SU-DHL-6 (cell line): ENCODE results near the gene PI16.
"Not testable (repeated sequence)": the region's sequence is repeated elsewhere in the genome, so short reads cannot be mapped to it uniquely, and the experiment has no call there.

ENCODE experiments used
- H2AFZ ChIP-seq: fragments of 200-600 bp; sonication (generic); 2 replicates; pipeline ENCODE4 v1.6.1; 2014; ENCODE audit warnings: low read depth, mild to moderate bottlenecking, moderate library complexity, mixed read lengths, antibody characterized with exemption, low read length; ENCODE audit not compliant: severe bottlenecking
- H3F3A ChIP-seq: fragments of 200-600 bp; shearing (Covaris generic); 2 replicates; pipeline ENCODE4 v1.6.0; 2016; ENCODE audit warnings: antibody characterized with exemption, mild to moderate bottlenecking; ENCODE audit not compliant: insufficient read depth
- H3K27ac ChIP-seq: fragments of 200-600 bp; sonication (generic); 2 replicates; pipeline ENCODE4 v1.5.1; 2016; ENCODE audit warnings: low read depth, mild to moderate bottlenecking, low read length, moderate library complexity, mixed read lengths
- H3K27me3 ChIP-seq: fragments of 200-600 bp; sonication (generic), shearing (Covaris generic); 2 replicates; pipeline ENCODE4 v1.6.0; 2014; ENCODE audit warnings: mild to moderate bottlenecking, low read length
- H3K36me3 ChIP-seq: fragments of 200-600 bp; sonication (generic); 2 replicates; pipeline ENCODE4 v1.6.1; 2014; ENCODE audit warnings: mild to moderate bottlenecking, low read length, mixed read lengths
- H3K4me2 ChIP-seq: fragments of 300-600, 200-600 bp; shearing (Covaris generic), sonication (generic); 2 replicates; pipeline ENCODE4 v1.6.0; 2014; ENCODE audit warnings: low read length, low read depth, mild to moderate bottlenecking; ENCODE audit not compliant: poor library complexity, severe bottlenecking
- H3K4me3 ChIP-seq: fragments of 200-600 bp; sonication (generic); 2 replicates; pipeline ENCODE4 v1.5.1; 2014; ENCODE audit warnings: antibody characterized with exemption, low read length, mild to moderate bottlenecking, mixed read lengths; ENCODE audit not compliant: insufficient read depth, poor library complexity, severe bottlenecking
- H3K79me2 ChIP-seq: fragments of 200-600 bp; sonication (generic); 2 replicates; pipeline ENCODE4 v1.6.1; 2014; ENCODE audit warnings: mild to moderate bottlenecking, low read length, moderate library complexity; ENCODE audit not compliant: insufficient read depth
- H3K9ac ChIP-seq: fragments of 200-600 bp; sonication (generic); 2 replicates; pipeline ENCODE4 v1.7.0; 2014; ENCODE audit warnings: mild to moderate bottlenecking, low read length
- H3K9me2 ChIP-seq: fragments of 200-600 bp; sonication (generic); replicated peaks from 2 replicates; pipeline ENCODE4 v1.6.1; 2014; ENCODE audit warnings: low read length; ENCODE audit not compliant: insufficient read depth
- H3K9me3 ChIP-seq: fragments of 200-600 bp; sonication (generic); 2 replicates; pipeline ENCODE4 v1.6.1; 2014; ENCODE audit warnings: low read length, mixed read lengths; ENCODE audit not compliant: insufficient read depth
- H4K20me1 ChIP-seq: fragments of 200-600 bp; sonication (generic); 2 replicates; pipeline ENCODE4 v1.6.1; 2014; ENCODE audit warnings: low read depth, mild to moderate bottlenecking, antibody characterized with exemption, low read length, moderate library complexity, mixed read lengths
- EZH2phosphoT487 ChIP-seq: fragments of 200-600 bp; sonication (generic), shearing (Covaris generic); conservative IDR thresholded peaks from 2 replicates; pipeline ENCODE4 v1.6.1; 2018; ENCODE audit warnings: mild to moderate bottlenecking, antibody characterized with exemption, low read length, moderate library complexity, mixed read lengths
- TF ChIP-seq, protein P1 (sequence below): fragments of 200-600 bp; sonication (generic); IDR thresholded peaks from one replicate; pipeline ENCODE4 v1.5.1; 2017; ENCODE audit warnings: antibody characterized with exemption, mild to moderate bottlenecking, low read length, moderate library complexity; ENCODE audit not compliant: insufficient read depth, poor library complexity, severe bottlenecking

Gene PI16

DNA sequence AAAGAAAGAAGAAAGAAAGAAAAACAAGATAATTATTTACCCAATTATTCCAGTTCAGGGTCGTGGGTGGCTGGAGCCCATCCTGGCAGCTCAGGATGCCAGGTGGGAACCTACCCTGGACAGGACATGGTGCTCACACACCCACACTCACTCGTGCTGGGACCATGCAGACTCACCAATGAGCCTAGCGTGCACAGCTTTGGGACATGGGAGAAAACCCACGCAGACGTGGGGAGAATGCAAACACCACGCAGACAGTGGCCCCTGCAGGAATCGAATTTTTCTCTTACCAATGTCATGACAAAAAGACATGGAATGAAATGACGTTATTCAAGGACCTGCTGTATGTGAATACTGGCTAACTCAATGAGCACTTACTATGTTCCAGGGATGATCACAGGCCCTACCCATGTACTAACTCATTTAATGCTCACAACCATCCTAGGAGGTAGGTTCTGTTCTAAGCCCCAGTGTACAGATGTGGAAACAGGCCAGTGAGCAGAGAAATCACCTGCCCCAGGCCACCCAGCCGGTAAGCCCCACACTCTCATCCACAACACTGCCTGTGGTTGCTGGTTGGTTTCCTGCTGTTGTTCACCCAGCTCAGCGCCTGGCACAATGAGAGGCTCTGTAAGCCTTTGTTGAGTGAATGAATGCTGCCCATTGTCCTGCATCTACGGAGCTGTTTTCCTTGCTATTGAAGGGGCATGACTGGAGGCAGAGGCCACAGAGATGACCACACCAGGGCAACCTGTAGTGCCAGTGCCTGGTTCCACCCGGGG is 6.8 kb upstream of the PI16 start:
- H3K36me3 ChIP-seq, result no peaks in the 10 kb centered on the region
- peak overlapping the region; percentile 5 for H3K4me3 ChIP-seq
- TF ChIP-seq EZH2phosphoT487, result no peak
- TF ChIP-seq, protein P1, sequence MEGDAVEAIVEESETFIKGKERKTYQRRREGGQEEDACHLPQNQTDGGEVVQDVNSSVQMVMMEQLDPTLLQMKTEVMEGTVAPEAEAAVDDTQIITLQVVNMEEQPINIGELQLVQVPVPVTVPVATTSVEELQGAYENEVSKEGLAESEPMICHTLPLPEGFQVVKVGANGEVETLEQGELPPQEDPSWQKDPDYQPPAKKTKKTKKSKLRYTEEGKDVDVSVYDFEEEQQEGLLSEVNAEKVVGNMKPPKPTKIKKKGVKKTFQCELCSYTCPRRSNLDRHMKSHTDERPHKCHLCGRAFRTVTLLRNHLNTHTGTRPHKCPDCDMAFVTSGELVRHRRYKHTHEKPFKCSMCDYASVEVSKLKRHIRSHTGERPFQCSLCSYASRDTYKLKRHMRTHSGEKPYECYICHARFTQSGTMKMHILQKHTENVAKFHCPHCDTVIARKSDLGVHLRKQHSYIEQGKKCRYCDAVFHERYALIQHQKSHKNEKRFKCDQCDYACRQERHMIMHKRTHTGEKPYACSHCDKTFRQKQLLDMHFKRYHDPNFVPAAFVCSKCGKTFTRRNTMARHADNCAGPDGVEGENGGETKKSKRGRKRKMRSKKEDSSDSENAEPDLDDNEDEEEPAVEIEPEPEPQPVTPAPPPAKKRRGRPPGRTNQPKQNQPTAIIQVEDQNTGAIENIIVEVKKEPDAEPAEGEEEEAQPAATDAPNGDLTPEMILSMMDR, result no peak
- 0 out of 2 replicates have a peak overlapping the region, but pooled peaks have one; percentile 6 for H3K9ac ChIP-seq
- H3F3A ChIP-seq, result peaks cover 27% of the 10 kb centered on the region
- peak overlapping the region; percentile 50 for H3K4me2 ChIP-seq
- H3K9me2 ChIP-seq, result no peaks in the 10 kb centered on the region
- H4K20me1 ChIP-seq, result no peaks in the 10 kb centered on the region
- no peaks in the 10 kb centered on the region for H3K9me3 ChIP-seq
- peak overlapping the region; percentile 75 for H3K27ac ChIP-seq
- H3K79me2 ChIP-seq, result no peaks in the 10 kb centered on the region
- no peak overlapping the region for H2AFZ ChIP-seq
- H3K27me3 ChIP-seq, result no peaks in the 10 kb centered on the region

DNA sequence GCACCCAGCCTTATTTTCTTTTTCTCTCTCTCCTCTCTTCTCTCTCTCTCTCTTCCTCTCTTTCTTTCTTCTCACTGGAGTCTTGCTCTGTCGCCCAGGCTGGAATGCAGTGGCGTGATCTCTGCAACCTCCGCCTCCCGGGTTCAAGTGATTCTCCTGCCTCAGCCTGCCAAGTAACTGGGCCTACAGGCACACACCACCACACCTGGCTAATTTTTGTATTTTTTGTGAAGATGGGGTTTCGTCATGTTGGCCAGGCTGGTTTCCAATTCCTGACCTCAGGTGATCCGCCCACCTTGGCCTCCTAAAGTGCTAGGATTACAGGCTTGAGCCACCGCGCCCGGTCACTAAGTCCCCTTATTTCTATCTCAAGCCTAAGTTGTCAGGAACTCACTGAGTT is 5.5 kb upstream of the PI16 start:
- H3K9ac ChIP-seq, H4K20me1 ChIP-seq, H3K9me2 ChIP-seq, H2AFZ ChIP-seq, H3K79me2 ChIP-seq, H3K9me3 ChIP-seq, H3K36me3 ChIP-seq, H3K27me3 ChIP-seq, H3K4me3 ChIP-seq: not testable (repeated sequence)
- peak overlapping the region; percentile 28 for H3K27ac ChIP-seq
- H3K4me2 ChIP-seq, result peak overlapping the region; percentile 50
- peaks cover 27% of the 10 kb centered on the region for H3F3A ChIP-seq

DNA sequence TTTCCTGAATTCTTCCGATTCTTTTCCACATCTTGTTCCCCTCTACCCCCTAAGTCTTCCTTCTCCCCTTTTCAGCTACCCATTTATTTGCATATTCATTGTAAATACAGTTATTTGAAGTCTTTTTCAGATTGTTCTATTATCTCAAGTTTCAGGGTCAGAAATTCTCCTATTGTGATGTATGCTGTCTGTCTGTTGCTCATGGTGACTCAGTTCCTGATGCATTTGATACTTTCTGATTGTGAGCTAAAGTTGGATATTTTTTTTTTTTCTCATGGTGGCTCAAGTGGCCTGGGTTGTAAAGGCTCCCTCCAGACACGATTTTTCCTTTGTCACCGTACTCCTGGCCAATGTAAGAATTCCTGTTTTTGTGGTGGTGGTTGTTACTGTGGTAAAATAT is 4.9 kb upstream of the PI16 start:
- H3K4me2 ChIP-seq, result peak overlapping the region; percentile 50
- H3K9me2 ChIP-seq, result no peaks in the 10 kb centered on the region
- H3K27me3 ChIP-seq, result no peaks in the 10 kb centered on the region
- H3K9ac ChIP-seq, result no peak overlapping the region
- no peak overlapping the region for H3K4me3 ChIP-seq
- H3K27ac ChIP-seq, result peak overlapping the region; percentile 28
- H4K20me1 ChIP-seq, result no peaks in the 10 kb centered on the region
- H3F3A ChIP-seq, result peaks cover 25% of the 10 kb centered on the region
- H3K36me3 ChIP-seq, result no peaks in the 10 kb centered on the region
- TF ChIP-seq EZH2phosphoT487, result no peak
- TF ChIP-seq, protein P1, result no peak
- H3K79me2 ChIP-seq, result no peaks in the 10 kb centered on the region
- H2AFZ ChIP-seq, result no peak overlapping the region
- H3K9me3 ChIP-seq, result no peaks in the 10 kb centered on the region

DNA sequence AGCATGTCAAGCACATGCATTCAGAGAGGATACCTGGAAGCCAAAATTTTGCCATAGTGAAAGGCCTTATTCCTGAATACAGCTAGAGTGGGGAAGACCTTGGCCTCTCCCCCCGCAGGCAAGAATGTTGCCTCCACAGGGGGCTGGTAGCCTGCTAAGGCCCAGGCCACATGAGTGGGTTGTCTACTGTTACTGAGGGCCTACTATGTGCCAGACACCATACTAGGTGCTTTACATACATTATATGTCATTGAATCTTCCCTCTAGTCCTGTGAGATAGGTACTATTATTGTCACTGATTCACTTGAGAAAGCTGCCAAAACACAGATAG is 642 bp upstream of the PI16 start:
- H3K36me3 ChIP-seq, result no peaks in the 10 kb centered on the region
- H3K4me2 ChIP-seq, result peak overlapping the region; percentile 53
- no peaks in the 10 kb centered on the region for H3K79me2 ChIP-seq
- H3K9me3 ChIP-seq, result no peaks in the 10 kb centered on the region
- H2AFZ ChIP-seq, result no peak overlapping the region
- H3K27ac ChIP-seq, result peak overlapping the region; percentile 58
- H3K27me3 ChIP-seq, result no peaks in the 10 kb centered on the region
- H3K9me2 ChIP-seq, result no peaks in the 10 kb centered on the region
- H3F3A ChIP-seq, result peaks cover 3% of the 10 kb centered on the region; the same call in 1 of the 2 replicates
- H3K4me3 ChIP-seq, result peak overlapping the region; percentile 24
- peak overlapping the region; percentile 37; the same call in 1 of the 2 replicates for H3K9ac ChIP-seq
- TF ChIP-seq, protein P1, result no peak
- TF ChIP-seq EZH2phosphoT487, result no peak
- H4K20me1 ChIP-seq, result no peaks in the 10 kb centered on the region
